Activated naive CD8-positive, alpha-beta T cell treated with anti-CD3 and anti-CD28 coated beads, Interleukin-2, amount 50 U/mL, for 24 hours (primary cell): ENCODE measurements around the gene RNASE13.
A peak's percentile ranks its signal among the peaks of the same experiment; 100 is the strongest.
"Not testable (repeated sequence)": the region's sequence is repeated elsewhere in the genome, so short reads cannot be mapped to it uniquely, and the experiment has no call there.

ENCODE experiments used
- ATAC-seq: fragments of 150-1000 bp; cut with Tn5 transposase; one replicate; pipeline ENCODE4 v1.10.0; 2021
- DNase-seq: peaks from one replicate; pipeline ENCODE4 v3.0.0; 2021
- H3K27ac Mint-ChIP-seq: one replicate; pipeline ENCODE4 v1.8.0; 2021; ENCODE audit warnings: mild to moderate bottlenecking, mixed read lengths
- H3K27me3 Mint-ChIP-seq: one replicate; pipeline ENCODE4 v1.8.0; 2021; ENCODE audit warnings: mixed read lengths
- H3K36me3 Mint-ChIP-seq: one replicate; pipeline ENCODE4 v1.8.0; 2021; ENCODE audit warnings: low read depth, mixed read lengths
- H3K4me1 Mint-ChIP-seq: one replicate; pipeline ENCODE4 v1.8.0; 2021; ENCODE audit warnings: mixed read lengths
- H3K4me3 Mint-ChIP-seq: one replicate; pipeline ENCODE4 v1.8.0; 2021; ENCODE audit warnings: mild to moderate bottlenecking, moderate library complexity, mixed read lengths
- H3K9me3 Mint-ChIP-seq: one replicate; pipeline ENCODE4 v1.8.0; 2021; ENCODE audit warnings: mixed read lengths

RNASE13 gene

GRCh38 chr14:21055432-21056117, 21.0 kb upstream of the RNASE13 start:
- ATAC-seq = no peak
- Mint-ChIP-seq H3K4me1 (no peaks in the 10 kb centered on the region), H3K4me3 (no peak overlapping the region)

GRCh38 chr14:21054768-21055145, 20.1 kb upstream of the RNASE13 start:
- DNase-seq (no peak), ATAC-seq (no peak)
- H3K4me1 Mint-ChIP-seq = no peaks in the 10 kb centered on the region
- no peak overlapping the region for H3K27ac Mint-ChIP-seq
- H3K9me3 Mint-ChIP-seq = no peaks in the 10 kb centered on the region
- H3K4me3 Mint-ChIP-seq = no peak overlapping the region
- no peaks in the 10 kb centered on the region for H3K36me3 Mint-ChIP-seq
- H3K27me3 Mint-ChIP-seq = peaks cover 4% of the 10 kb centered on the region

More at GRCh38 chr14:21055432-21056117, 21.0 kb upstream of the RNASE13 start:
- no peak overlapping the region for H3K27ac Mint-ChIP-seq
- peaks cover 4% of the 10 kb centered on the region for H3K27me3 Mint-ChIP-seq
- H3K9me3 Mint-ChIP-seq = no peaks in the 10 kb centered on the region
- DNase-seq = no peak
- H3K36me3 Mint-ChIP-seq = no peaks in the 10 kb centered on the region

GRCh38 chr14:21054123-21054767, 19.6 kb upstream of the RNASE13 start:
- H3K27me3 Mint-ChIP-seq = peaks cover 4% of the 10 kb centered on the region
- no peak overlapping the region for H3K27ac Mint-ChIP-seq
- H3K4me3 Mint-ChIP-seq = no peak overlapping the region
- ATAC-seq (peak; percentile 49), DNase-seq (no peak)
- no peaks in the 10 kb centered on the region for H3K36me3 Mint-ChIP-seq
- H3K9me3 Mint-ChIP-seq = no peaks in the 10 kb centered on the region
- H3K4me1 Mint-ChIP-seq = no peaks in the 10 kb centered on the region

GRCh38 chr14:21053184-21054122, 18.8 kb upstream of the RNASE13 start:
- ATAC-seq (no peak), DNase-seq (no peak)
- H3K27ac Mint-ChIP-seq = no peak overlapping the region
- peaks cover 6% of the 10 kb centered on the region for H3K27me3 Mint-ChIP-seq
- no peaks in the 10 kb centered on the region for H3K36me3 Mint-ChIP-seq
- H3K4me3 Mint-ChIP-seq = no peak overlapping the region
- no peaks in the 10 kb centered on the region for H3K9me3 Mint-ChIP-seq
- no peaks in the 10 kb centered on the region for H3K4me1 Mint-ChIP-seq

GRCh38 chr14:21050597-21050996, 16.0 kb upstream of the RNASE13 start:
- H3K27ac Mint-ChIP-seq = no peak overlapping the region
- DNase-seq = no peak
- no peaks in the 10 kb centered on the region for H3K9me3 Mint-ChIP-seq
- no peak for ATAC-seq
- H3K36me3 Mint-ChIP-seq = no peaks in the 10 kb centered on the region
- H3K4me3 Mint-ChIP-seq = no peak overlapping the region
- H3K4me1 Mint-ChIP-seq = no peaks in the 10 kb centered on the region
- H3K27me3 Mint-ChIP-seq = peaks cover 6% of the 10 kb centered on the region

- no peaks in the 10 kb centered on the region for H3K9me3 Mint-ChIP-seq
- ATAC-seq (no peak), DNase-seq (no peak)
- peaks cover 3% of the 10 kb centered on the region for H3K4me1 Mint-ChIP-seq
- no peak overlapping the region for H3K4me3 Mint-ChIP-seq
- H3K27ac Mint-ChIP-seq = no peak overlapping the region
- H3K27me3 Mint-ChIP-seq = peaks cover 15% of the 10 kb centered on the region
- H3K36me3 Mint-ChIP-seq = no peaks in the 10 kb centered on the region
These were observed 14.7 kb upstream of the RNASE13 start for GRCh38 chr14:21049271-21049673.

GRCh38 chr14:21048638-21049037, 14.0 kb upstream of the RNASE13 start:
- H3K4me1 Mint-ChIP-seq = peaks cover 5% of the 10 kb centered on the region
- no peak overlapping the region for H3K4me3 Mint-ChIP-seq
- ATAC-seq (no peak), DNase-seq (no peak)
- H3K27ac Mint-ChIP-seq = no peak overlapping the region
- H3K36me3 Mint-ChIP-seq = no peaks in the 10 kb centered on the region
- no peaks in the 10 kb centered on the region for H3K9me3 Mint-ChIP-seq
- H3K27me3 Mint-ChIP-seq = peaks cover 15% of the 10 kb centered on the region

GRCh38 chr14:21047378-21047781, 12.8 kb upstream of the RNASE13 start:
- Mint-ChIP-seq H3K4me3 (no peak overlapping the region), H3K36me3 (no peaks in the 10 kb centered on the region), H3K4me1 (peaks cover 7% of the 10 kb centered on the region), H3K9me3 (no peaks in the 10 kb centered on the region), H3K27ac (no peak overlapping the region), H3K27me3 (peaks cover 16% of the 10 kb centered on the region)
- no peak for DNase-seq
- no peak for ATAC-seq

- no peak for DNase-seq
- Mint-ChIP-seq H3K4me3 (no peak overlapping the region), H3K36me3 (no peaks in the 10 kb centered on the region), H3K9me3 (no peaks in the 10 kb centered on the region), H3K27ac (no peak overlapping the region), H3K4me1 (peaks cover 7% of the 10 kb centered on the region), H3K27me3 (peaks cover 23% of the 10 kb centered on the region)
- no peak for ATAC-seq
These were observed 9.5 kb upstream of the RNASE13 start for GRCh38 chr14:21043974-21044618.

- Mint-ChIP-seq H3K27ac (no peak overlapping the region), H3K4me1 (peaks cover 7% of the 10 kb centered on the region), H3K27me3 (peaks cover 21% of the 10 kb centered on the region), H3K36me3 (no peaks in the 10 kb centered on the region), H3K4me3 (no peak overlapping the region), H3K9me3 (no peaks in the 10 kb centered on the region)
- ATAC-seq (no peak), DNase-seq (no peak)
These were observed 8.9 kb upstream of the RNASE13 start for GRCh38 chr14:21043387-21043973.

- no peaks in the 10 kb centered on the region for H3K36me3 Mint-ChIP-seq
- no peaks in the 10 kb centered on the region for H3K9me3 Mint-ChIP-seq
- no peak overlapping the region for H3K27ac Mint-ChIP-seq
- H3K4me3 Mint-ChIP-seq = no peak overlapping the region
- peaks cover 7% of the 10 kb centered on the region for H3K4me1 Mint-ChIP-seq
- no peak for DNase-seq
- H3K27me3 Mint-ChIP-seq = peaks cover 21% of the 10 kb centered on the region
- no peak for ATAC-seq
These were observed 8.3 kb upstream of the RNASE13 start for GRCh38 chr14:21042918-21043317.

GRCh38 chr14:21041676-21042433, 7.2 kb upstream of the RNASE13 start, which contains the start of gene RNASE7:
RNASE7 (plus strand) TSS chr14:21042362; CDS start chr14:21042993, 631 bp downstream.
- Mint-ChIP-seq H3K4me3 (no peak within 1 kb of the TSS), H3K27me3 (peaks cover 19% of the 10 kb centered on the region), H3K9me3 (no peaks in the 10 kb centered on the region), H3K36me3 (no peaks in the 10 kb centered on the region), H3K27ac (no peak within 1 kb of the TSS), H3K4me1 (peaks cover 7% of the 10 kb centered on the region)
- DNase-seq = no peak
- no peak for ATAC-seq

- H3K9me3 Mint-ChIP-seq, H3K4me3 Mint-ChIP-seq, H3K4me1 Mint-ChIP-seq, DNase-seq, H3K27ac Mint-ChIP-seq, ATAC-seq, H3K36me3 Mint-ChIP-seq: not testable (repeated sequence)
- H3K27me3 Mint-ChIP-seq = peaks cover 19% of the 10 kb centered on the region
These were observed 6.3 kb upstream of the RNASE13 start for GRCh38 chr14:21040941-21041340.
